Activated T-helper 2 cell treated with anti-CD3 and anti-CD28 coated beads, Interferon-gamma antibody, Interleukin-2, Interleukin-4, amounts not matched to agents 10 μg/mL and 5 μg/mL and 100 μg/mL, durations not matched to agents 14 hours and 24 hours and 36 hours (primary cell): ENCODE data around the gene HDAC4. TPM values are rescaled to one million over a fixed set of nuclear protein-coding genes. Genes with fewer than 3 reads are reported as not detected.
"Not testable (repeated sequence)": the region's sequence is repeated elsewhere in the genome, so short reads cannot be mapped to it uniquely, and the experiment has no call there.

Experiments used
- DNase-seq: peaks from one replicate; pipeline ENCODE4 v3.0.0; 2021; ENCODE audit warnings: low spot score
- H3K27ac Mint-ChIP-seq: one replicate; pipeline ENCODE4 v1.8.0; 2021; ENCODE audit warnings: mixed read lengths
- H3K27me3 Mint-ChIP-seq: one replicate; pipeline ENCODE4 v1.8.0; 2021; ENCODE audit warnings: low read depth, mixed read lengths
- H3K36me3 Mint-ChIP-seq: one replicate; pipeline ENCODE4 v1.8.0; 2021; ENCODE audit warnings: low read depth, mixed read lengths
- H3K4me1 Mint-ChIP-seq: one replicate; pipeline ENCODE4 v1.8.0; 2021; ENCODE audit warnings: low read depth, mixed read lengths
- H3K4me3 Mint-ChIP-seq: one replicate; pipeline ENCODE4 v1.8.0; 2021; ENCODE audit warnings: low read depth, mild to moderate bottlenecking, moderate library complexity, mixed read lengths
- H3K9me3 Mint-ChIP-seq: one replicate; pipeline ENCODE4 v1.8.0; 2021; ENCODE audit warnings: mixed read lengths
- intact Hi-C: fragments of 100-400 bp; cut with micrococcal nuclease; formaldehyde crosslinking; loops from one replicate; pipeline ENCODE4 v1.15.1; 2023
- total RNA-seq: library from RNA; stranded (reverse); gene quantifications from 2 replicates; pipeline ENCODE4 v1.2.3, GENCODE V29; 2022

Gene HDAC4
- total RNA-seq, 1 donor from 2014 or later: 44.8 TPM

DNA sequence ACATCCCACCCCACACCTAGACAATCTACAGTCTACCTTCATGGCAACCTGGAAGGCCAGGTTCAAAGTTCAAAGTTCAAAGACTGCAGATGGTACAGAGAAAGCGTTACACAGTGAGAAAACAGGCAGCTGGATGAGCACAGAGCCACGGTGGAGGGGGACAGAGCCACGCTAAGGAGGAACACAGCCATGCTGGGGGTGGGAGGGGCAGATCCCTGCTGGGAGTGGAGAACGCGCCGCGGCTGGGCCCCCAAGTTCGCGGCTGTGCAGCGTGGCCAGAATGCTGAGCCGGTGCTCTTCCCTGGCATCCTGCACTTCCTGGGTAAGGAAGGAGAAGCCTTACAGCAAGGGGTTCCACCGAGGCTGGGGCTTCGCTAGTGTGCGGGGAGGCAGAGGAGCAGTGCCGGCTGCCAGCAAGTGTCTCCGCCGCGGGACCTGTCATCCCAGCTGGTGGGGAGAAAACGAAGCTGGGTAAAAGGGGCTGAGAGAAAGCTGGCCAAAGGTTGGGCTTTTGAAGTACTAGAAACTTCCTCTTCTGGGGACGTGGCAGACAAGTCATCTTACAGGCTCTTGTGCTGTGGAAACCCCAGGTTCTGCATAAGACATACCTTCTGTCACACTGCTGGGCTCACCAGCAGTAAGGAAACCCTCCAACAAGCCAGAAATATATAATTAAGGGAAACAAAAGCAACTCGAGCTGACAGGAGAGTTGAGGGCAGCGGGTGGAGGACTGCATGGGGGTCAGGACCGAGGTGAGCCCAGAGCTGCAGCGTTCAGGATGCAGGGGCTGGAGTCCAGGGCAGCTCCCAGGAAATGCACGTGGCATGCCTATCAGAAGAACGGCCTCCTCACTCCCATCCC lies 115.5 kb downstream of the HDAC4 start:
- Mint-ChIP-seq H3K9me3 (no peaks in the 10 kb centered on the region), H3K27ac (peak overlapping the region; percentile 75), H3K27me3 (no peaks in the 10 kb centered on the region), H3K36me3 (peaks cover 8% of the 10 kb centered on the region), H3K4me3 (peak overlapping the region; percentile 62), H3K4me1 (peaks cover 50% of the 10 kb centered on the region)
- intact Hi-C loops: loop anchor here (5.0 kb wide), 1 partner anchor 117 kb away; the partner anchor contains the start of gene HDAC4
- no peak for DNase-seq

GRCh38 chr2:239283961-239284795 lies 116.6 kb downstream of the HDAC4 start:
- Mint-ChIP-seq H3K4me3 (peak overlapping the region; percentile 62), H3K4me1 (peaks cover 42% of the 10 kb centered on the region), H3K36me3 (peaks cover 6% of the 10 kb centered on the region), H3K27me3 (no peaks in the 10 kb centered on the region), H3K9me3 (no peaks in the 10 kb centered on the region), H3K27ac (no peak overlapping the region)
- no peak for DNase-seq
- intact Hi-C loops: no loop called here

GRCh38 chr2:239283288-239283945 lies 117.4 kb downstream of the HDAC4 start:
- Mint-ChIP-seq H3K27ac (no peak overlapping the region), H3K4me3 (no peak overlapping the region), H3K4me1 (peaks cover 42% of the 10 kb centered on the region), H3K36me3 (peaks cover 6% of the 10 kb centered on the region), H3K27me3 (no peaks in the 10 kb centered on the region), H3K9me3 (no peaks in the 10 kb centered on the region)
- no peak for DNase-seq
- intact Hi-C loops: no loop called here

DNA sequence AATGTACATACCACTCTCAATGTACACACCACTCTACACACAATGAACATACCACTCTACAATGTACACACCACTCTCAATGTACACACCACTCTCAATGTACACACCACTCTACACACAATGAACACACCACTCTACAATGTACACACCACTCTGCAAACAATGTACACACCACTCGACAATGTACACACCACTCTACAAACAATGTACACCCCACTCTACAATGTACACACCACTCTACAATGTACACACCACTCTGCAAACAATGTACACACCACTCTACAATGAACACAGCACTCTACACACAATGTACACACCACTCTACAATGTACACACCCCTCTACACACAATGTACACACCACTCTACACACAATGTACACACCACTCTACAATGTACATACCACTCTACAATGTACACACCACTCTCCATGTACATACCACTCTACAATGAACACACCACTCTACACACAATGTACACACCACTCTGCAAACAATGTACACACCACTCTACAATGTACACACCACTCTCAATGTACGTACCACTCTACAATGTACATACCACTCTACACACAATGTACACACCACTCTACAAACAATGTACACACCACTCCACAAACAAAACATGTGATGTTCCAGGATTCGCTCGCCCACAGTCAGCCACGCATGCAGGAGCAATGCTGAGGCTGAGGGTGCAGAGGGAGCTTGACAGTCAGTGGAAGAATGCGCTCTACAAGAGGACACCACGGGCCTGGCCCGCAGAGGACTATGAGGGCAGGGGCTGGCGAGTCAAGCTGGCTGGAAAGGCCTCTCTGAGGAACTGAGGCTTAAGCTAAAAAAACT lies 118.2 kb downstream of the HDAC4 start:
- intact Hi-C loops: no loop called here
- no peaks in the 10 kb centered on the region for H3K27me3 Mint-ChIP-seq
- H3K4me1 Mint-ChIP-seq: peaks cover 40% of the 10 kb centered on the region
- peaks cover 6% of the 10 kb centered on the region for H3K36me3 Mint-ChIP-seq
- DNase-seq: no peak
- no peaks in the 10 kb centered on the region for H3K9me3 Mint-ChIP-seq
- no peak overlapping the region for H3K27ac Mint-ChIP-seq
- no peak overlapping the region for H3K4me3 Mint-ChIP-seq

DNA sequence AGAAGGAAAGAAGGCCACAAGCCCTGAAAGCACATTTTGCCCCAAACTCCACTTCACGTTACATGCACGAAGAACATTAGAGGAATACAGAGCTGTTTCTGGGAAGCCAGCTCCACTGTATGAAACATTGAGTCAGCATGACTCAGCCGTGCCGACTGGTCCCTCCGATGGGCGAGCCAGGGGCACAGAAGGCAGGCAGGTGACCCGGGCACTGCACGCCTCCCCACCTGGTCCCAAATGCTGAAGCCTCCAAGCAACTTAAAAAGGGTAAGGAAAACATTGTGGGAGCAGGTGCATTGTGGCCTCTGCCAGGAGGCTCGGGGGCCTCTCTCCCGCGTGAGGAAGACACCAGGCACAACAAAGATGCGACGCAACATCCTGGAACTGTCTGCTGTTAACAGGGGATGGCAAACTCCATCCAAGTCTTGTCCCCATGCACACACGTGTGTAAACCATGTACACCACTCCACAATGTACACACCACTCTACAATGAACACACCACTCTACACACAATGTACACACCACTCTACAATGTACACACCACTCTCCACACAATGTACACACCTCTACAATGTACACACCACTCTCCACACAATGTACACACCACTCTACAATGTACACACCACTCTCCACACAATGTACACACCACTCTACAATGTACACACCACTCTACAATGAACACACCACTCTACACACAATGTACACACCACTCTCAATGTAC lies 120.4 kb downstream of the HDAC4 start:
- H3K4me3 Mint-ChIP-seq, H3K27ac Mint-ChIP-seq, H3K9me3 Mint-ChIP-seq, H3K27me3 Mint-ChIP-seq, intact Hi-C loops, DNase-seq, H3K36me3 Mint-ChIP-seq: not testable (repeated sequence)
- H3K4me1 Mint-ChIP-seq: peaks cover 33% of the 10 kb centered on the region

DNA sequence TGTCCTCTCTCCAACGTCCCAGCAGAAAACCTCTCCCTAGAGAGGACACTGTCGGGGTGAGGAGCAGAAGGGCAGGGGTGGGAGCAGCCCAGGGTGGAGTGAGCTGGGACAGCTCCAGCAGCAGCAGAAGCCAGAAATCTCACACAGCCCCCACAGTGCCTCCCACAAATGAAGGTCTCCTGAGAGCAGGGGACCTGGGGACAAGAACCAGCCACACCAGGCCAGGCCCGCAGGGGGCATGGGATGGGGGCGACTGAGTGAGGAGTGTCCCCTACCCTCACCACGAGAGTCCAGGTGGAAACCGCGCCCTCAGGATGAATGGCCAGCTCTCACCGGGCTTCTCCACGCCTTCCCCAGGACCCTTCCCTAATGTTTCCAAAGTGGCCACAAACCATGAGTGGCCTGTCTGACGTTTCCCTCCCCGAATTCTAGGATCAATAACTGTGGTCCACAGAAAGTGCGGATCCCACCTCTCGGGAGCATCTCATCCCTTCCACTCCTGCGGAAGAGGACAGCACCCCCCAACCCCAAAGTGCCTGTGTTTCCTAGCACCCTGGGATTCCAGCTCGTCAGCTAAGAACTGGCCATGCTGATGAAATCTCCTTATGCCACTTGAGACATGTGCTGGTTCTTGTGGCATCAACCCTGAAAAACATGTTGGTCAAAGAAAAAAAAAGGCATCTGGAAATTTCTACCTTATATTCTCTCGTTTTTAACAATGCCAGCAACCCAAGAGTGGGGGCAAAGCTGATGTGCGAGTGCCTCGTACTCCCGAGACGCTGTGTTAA lies 121.1 kb downstream of the HDAC4 start:
- Mint-ChIP-seq H3K4me1 (peaks cover 35% of the 10 kb centered on the region), H3K27ac (peak overlapping the region; percentile 21), H3K9me3 (no peaks in the 10 kb centered on the region), H3K36me3 (peaks cover 5% of the 10 kb centered on the region), H3K27me3 (no peaks in the 10 kb centered on the region), H3K4me3 (no peak overlapping the region)
- no peak for DNase-seq
- intact Hi-C loops: no loop called here

DNA sequence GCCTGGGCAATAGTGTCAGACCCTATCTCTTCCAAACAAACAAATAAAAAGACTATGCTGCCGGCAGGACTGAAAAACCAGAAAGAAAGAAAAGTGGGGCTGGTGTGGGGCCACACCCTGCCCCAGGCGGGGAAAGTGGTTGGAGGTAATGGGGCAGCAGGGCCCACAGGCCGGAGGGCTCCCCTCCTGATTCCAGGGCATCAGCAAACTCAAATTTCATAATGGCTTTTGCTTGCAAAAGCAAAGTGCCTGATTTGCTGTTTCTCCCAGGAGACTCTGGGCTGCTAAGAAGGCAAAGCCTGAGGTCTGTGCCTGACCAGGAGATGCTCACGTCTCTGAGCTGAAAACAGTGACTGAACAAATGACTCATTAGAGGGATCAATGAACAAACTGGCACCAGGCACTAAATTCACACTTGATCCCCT lies 121.9 kb downstream of the HDAC4 start:
- H3K27me3 Mint-ChIP-seq: no peaks in the 10 kb centered on the region
- peaks cover 5% of the 10 kb centered on the region for H3K36me3 Mint-ChIP-seq
- no peak for DNase-seq
- intact Hi-C loops: no loop called here
- peak overlapping the region; percentile 21 for H3K27ac Mint-ChIP-seq
- H3K4me3 Mint-ChIP-seq: no peak overlapping the region
- no peaks in the 10 kb centered on the region for H3K9me3 Mint-ChIP-seq
- peaks cover 41% of the 10 kb centered on the region for H3K4me1 Mint-ChIP-seq

DNA sequence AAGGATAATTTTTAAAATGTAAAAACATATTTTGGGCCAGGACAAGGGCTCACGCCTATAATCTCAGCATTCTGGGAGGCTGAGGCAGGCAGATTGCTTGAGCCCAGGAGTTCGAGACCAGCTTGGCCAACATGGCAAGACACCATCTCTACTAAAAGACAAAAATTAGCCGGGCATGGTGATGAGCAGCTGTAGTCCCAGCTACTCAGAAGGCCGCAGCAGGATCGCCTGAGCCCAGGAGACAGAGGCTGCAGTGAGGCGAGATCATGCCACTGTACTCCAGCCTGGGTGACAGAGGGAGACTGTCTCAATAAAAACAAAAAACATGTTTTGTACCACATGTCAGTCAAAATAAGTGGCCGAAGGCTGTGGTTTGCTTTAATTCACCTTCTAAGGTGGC lies 122.5 kb downstream of the HDAC4 start:
- Mint-ChIP-seq H3K4me3 (no peak overlapping the region), H3K27ac (no peak overlapping the region), H3K4me1 (peaks cover 47% of the 10 kb centered on the region), H3K9me3 (no peaks in the 10 kb centered on the region), H3K27me3 (no peaks in the 10 kb centered on the region), H3K36me3 (peaks cover 3% of the 10 kb centered on the region)
- no peak for DNase-seq
- intact Hi-C loops: no loop called here

DNA sequence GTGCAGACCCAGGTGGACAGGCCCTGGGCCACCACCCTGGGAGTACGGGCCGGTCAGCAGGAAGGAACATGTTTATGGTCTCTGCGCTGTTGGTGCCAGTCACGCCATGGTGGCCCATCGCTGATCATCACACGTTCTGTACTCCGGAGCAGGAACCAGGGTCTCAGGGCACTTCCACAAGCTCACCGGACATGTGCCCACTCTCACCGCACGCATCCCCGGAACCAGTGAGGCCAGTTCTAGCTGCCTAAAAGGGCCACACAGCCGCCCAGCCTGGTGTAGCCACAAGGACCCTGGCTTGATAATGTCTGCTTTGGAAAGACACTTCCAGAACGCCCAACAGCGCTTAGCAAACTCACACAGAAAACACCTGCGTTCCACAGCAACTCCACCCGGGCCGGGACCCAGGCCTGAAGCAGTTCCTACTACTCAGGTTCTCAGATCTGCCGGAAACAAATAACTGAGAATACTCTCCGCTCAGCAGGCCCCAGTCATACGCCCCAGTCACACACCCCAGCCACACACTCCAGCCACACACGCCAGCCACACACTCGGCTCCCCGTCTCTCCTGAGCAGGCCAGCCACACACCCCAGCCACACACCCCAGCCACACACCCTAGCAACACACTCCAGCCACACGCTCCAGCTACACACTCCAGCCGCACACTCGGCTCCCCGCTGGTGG lies 123.3 kb downstream of the HDAC4 start:
- intact Hi-C loops: no loop called here
- no peaks in the 10 kb centered on the region for H3K9me3 Mint-ChIP-seq
- DNase-seq: no peak
- no peaks in the 10 kb centered on the region for H3K27me3 Mint-ChIP-seq
- H3K36me3 Mint-ChIP-seq: peaks cover 7% of the 10 kb centered on the region
- no peak overlapping the region for H3K4me3 Mint-ChIP-seq
- H3K4me1 Mint-ChIP-seq: peaks cover 55% of the 10 kb centered on the region
- no peak overlapping the region for H3K27ac Mint-ChIP-seq

DNA sequence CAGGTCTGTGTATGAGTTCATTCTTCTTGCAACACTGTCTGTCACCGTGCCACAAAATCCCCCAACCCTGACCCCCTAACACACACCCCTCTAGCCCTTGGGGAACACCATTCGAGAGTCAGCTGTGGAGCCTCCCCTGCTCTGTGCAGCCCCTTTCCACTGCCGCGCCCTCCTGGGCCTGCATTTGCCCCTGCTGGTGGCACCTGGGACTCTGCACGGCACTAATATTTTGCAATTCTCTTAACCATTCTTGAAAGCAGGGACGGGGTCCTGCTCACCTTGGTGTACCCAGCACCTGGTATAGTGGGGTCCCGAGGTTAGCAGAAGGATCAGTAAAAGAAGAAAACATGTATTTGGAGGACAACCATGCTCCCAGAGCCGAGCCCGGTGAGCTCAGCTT lies 124.0 kb downstream of the HDAC4 start:
- peaks cover 10% of the 10 kb centered on the region for H3K36me3 Mint-ChIP-seq
- no peak for DNase-seq
- no peak overlapping the region for H3K27ac Mint-ChIP-seq
- no peaks in the 10 kb centered on the region for H3K27me3 Mint-ChIP-seq
- H3K4me1 Mint-ChIP-seq: peaks cover 62% of the 10 kb centered on the region
- intact Hi-C loops: no loop called here
- no peaks in the 10 kb centered on the region for H3K9me3 Mint-ChIP-seq
- H3K4me3 Mint-ChIP-seq: no peak overlapping the region
